SJCRH30 (cell line): ENCODE data around the gene SEPTIN7. TPM values are rescaled to one million over a fixed set of nuclear protein-coding genes. Genes with fewer than 3 reads are reported as not detected.

ENCODE experiments used
- DNase-seq, 2 experiments: peaks; one replicate each; pipeline ENCODE4 v3.0.0-alpha.2; 2015 to 2020
- H3K27ac ChIP-seq: fragments of 250-450 bp; sonication (Bioruptor Pico); 2 replicates; pipeline ENCODE4 v1.5.1; 2020; ENCODE audit warnings: mild to moderate bottlenecking, moderate library complexity
- H3K27me3 ChIP-seq: fragments of 250-450 bp; sonication (Bioruptor Pico); 2 replicates; pipeline ENCODE4 v1.5.1; 2020; ENCODE audit warnings: mild to moderate bottlenecking, moderate library complexity
- H3K36me3 ChIP-seq: fragments of 250-450 bp; sonication (Bioruptor Pico); 2 replicates; pipeline ENCODE4 v1.5.1; 2020; ENCODE audit warnings: mild to moderate bottlenecking, moderate library complexity
- H3K4me1 ChIP-seq: fragments of 250-450 bp; sonication (Bioruptor Pico); 2 replicates; pipeline ENCODE4 v1.5.1; 2020; ENCODE audit warnings: mild to moderate bottlenecking, moderate library complexity
- H3K4me3 ChIP-seq: fragments of 250-450 bp; sonication (Bioruptor Pico); 2 replicates; pipeline ENCODE4 v1.5.1; 2020; ENCODE audit warnings: mild to moderate bottlenecking, moderate library complexity
- H3K9me3 ChIP-seq: fragments of 250-450 bp; sonication (Bioruptor Pico); replicated peaks from 2 replicates; pipeline ENCODE4 v1.5.1; 2020; ENCODE audit warnings: mild to moderate bottlenecking, moderate library complexity
- total RNA-seq: library from RNA; depleted of rRNA; stranded (reverse); fragments of >200 nt; shearing (Covaris generic); gene quantifications from 2 replicates; pipeline ENCODE4 v1.2.3, GENCODE V29; 2014; rRNA removed

The SEPTIN7 gene
- total RNA-seq, 1 experiment from 2014 or later, result 363 TPM

DNA sequence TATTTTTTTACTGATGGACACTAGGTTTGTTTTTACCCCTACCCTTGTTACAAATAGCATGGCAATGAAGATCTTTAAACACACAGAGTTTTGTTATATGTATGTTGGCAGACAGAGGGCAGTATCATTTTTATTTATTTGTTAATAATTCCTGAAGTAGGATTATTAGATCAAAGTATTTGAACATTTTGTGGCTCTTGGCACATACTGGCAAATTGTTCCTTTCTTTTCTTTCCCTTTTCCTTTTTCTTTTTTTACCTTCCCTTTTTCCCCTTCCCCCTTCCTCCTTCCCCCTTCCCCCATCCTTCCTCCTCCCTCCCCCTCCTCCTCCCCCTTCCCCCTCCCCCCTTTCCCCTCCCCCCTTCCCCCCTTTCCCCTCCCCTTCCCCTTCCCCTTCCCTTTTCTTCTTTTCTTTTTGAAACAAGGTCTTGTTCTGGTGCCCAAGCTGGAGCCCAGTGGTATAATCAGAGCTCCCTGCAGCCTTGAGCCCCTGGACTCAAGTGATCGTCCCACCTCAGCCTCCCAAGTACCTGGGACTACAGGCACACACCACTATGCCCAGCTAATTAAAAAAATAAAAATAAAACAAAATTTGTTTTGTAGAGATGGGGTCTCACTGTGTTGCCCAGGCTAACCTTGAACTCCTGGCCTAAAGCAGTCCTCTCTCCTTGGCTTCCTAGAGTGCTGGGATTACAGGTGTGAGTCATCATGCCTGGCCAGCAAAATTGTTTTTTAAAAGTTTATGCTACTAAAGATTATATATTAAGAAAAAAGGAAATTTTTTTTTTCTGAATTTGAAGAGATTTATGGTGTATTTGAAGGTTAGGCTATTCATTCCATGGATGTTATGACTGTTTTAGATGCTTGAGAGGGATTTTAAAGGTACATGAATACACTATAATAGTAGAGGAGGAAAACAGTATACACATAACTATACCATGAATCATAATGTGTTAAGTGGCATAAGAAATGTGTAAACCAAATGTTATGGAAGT, 39.3 kb downstream of the SEPTIN7 start:
- Histone ChIP-seq H3K9me3 (no peaks in the 10 kb centered on the region), H3K27ac (no peak overlapping the region), H3K36me3 (peaks cover 43% of the 10 kb centered on the region), H3K27me3 (no peaks in the 10 kb centered on the region), H3K4me3 (no peak overlapping the region), H3K4me1 (peaks cover 3% of the 10 kb centered on the region; the same call in 1 of the 2 replicates)
- DNase-seq, result no peak

GRCh38 chr7:35846816-35847412, 46.1 kb downstream of the SEPTIN7 start:
- H3K4me3 ChIP-seq, result no peak overlapping the region
- peak; percentile 58 to 73 for DNase-seq
- no peaks in the 10 kb centered on the region for H3K27me3 ChIP-seq
- H3K27ac ChIP-seq, result peak overlapping the region; percentile 45
- H3K4me1 ChIP-seq, result peaks cover 6% of the 10 kb centered on the region
- H3K36me3 ChIP-seq, result peaks cover 25% of the 10 kb centered on the region; the same call in 1 of the 2 replicates
- H3K9me3 ChIP-seq, result no peaks in the 10 kb centered on the region

- Histone ChIP-seq H3K4me3 (no peak overlapping the region), H3K27ac (no peak overlapping the region), H3K4me1 (peaks cover 6% of the 10 kb centered on the region), H3K9me3 (no peaks in the 10 kb centered on the region), H3K27me3 (no peaks in the 10 kb centered on the region), H3K36me3 (peaks cover 22% of the 10 kb centered on the region; the same call in 1 of the 2 replicates)
- DNase-seq, result no peak
These were observed 47.9 kb downstream of the SEPTIN7 start for GRCh38 chr7:35848725-35849124.

GRCh38 chr7:35849158-35849831, 48.4 kb downstream of the SEPTIN7 start:
- Histone ChIP-seq H3K4me1 (peaks cover 6% of the 10 kb centered on the region), H3K4me3 (no peak overlapping the region), H3K36me3 (peaks cover 18% of the 10 kb centered on the region; the same call in 1 of the 2 replicates), H3K27ac (no peak overlapping the region), H3K9me3 (no peaks in the 10 kb centered on the region), H3K27me3 (no peaks in the 10 kb centered on the region)
- no peak for DNase-seq

DNA sequence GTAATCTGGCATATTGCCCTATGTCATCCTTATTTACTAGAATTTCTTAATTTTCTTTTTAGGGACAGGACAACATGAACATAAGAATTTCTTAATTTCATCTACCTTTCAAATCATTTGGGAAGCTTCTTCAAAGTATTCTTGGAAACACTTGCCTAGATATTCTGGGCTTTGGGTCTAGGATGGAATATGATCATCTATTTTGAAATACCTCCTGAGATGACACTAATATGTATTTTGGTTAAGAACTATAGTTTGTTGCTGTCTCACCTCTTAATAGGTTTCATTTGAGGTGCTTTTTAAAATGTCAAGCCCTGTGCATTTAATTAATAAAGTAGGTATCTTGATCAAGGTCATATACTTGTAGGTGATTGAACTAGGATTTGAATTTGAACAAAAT, 49.1 kb downstream of the SEPTIN7 start:
- H3K9me3 ChIP-seq, result no peaks in the 10 kb centered on the region
- H3K36me3 ChIP-seq, result peaks cover 13% of the 10 kb centered on the region; the same call in 1 of the 2 replicates
- no peak overlapping the region for H3K4me3 ChIP-seq
- no peaks in the 10 kb centered on the region for H3K27me3 ChIP-seq
- peaks cover 6% of the 10 kb centered on the region for H3K4me1 ChIP-seq
- DNase-seq, result no peak
- no peak overlapping the region for H3K27ac ChIP-seq

Other genes with a start within 250 kb of the SEPTIN7 start
- gene HERPUD2, start 105.9 kb upstream of the SEPTIN7 start, total RNA-seq, result 23.7 and 24.0 TPM in 2 replicates